HCT116 (cell line): ENCODE results near the gene SEMA5B. TPM values are rescaled to one million over a fixed set of nuclear protein-coding genes. Genes with fewer than 3 reads are reported as not detected.

Experiments used
- ATAC-seq: fragments of 200-7000 bp; cut with Tn5 transposase; 2 replicates; pipeline ENCODE4 v1.9.1; 2020; ENCODE audit warnings: mild to moderate bottlenecking, moderate library complexity
- BruUV-seq: library from RNA; stranded (reverse); fragments of 400-500 nt; replicated peaks from 2 replicates; lab custom pipeline; 2021; lab: Mats Ljungman, UMichigan
- CTCF ChIA-PET: fragments of 300-600 bp; sonication (Branson Sonifier 250); formaldehyde crosslinking; loops from one replicate; lab custom pipeline; 2021; ENCODE audit warnings: antibody characterized with exemption; lab: Charles Lee
- POLR2A ChIA-PET: fragments of 300-600, 350-600 bp; sonication (Branson Sonifier 250); formaldehyde crosslinking; loops from one replicate; lab custom pipeline; 2021; ENCODE audit warnings: antibody characterized with exemption; lab: Charles Lee
- RAD21 ChIA-PET, 2 experiments: fragments of 300-600 bp; sonication (Branson Sonifier 250); formaldehyde crosslinking; loops; one replicate each; lab custom pipeline; 2023; ENCODE audit warnings: low total read pairs in 2 of 2; ENCODE audit not compliant: uncharacterized antibody in 2 of 2, unreplicated experiment in 2 of 2, low non-redundant PET in 1 of 2; lab: Charles Lee
- DNase-seq: peaks from one replicate; pipeline ENCODE4 v3.0.0-alpha.2; 2010; ENCODE audit warnings: low read depth, low spot score
- H2AFZ ChIP-seq: fragments of 200-600 bp; shearing (Covaris generic), sonication (generic); 2 replicates; pipeline ENCODE4 v1.6.1; 2017; ENCODE audit warnings: low read depth, mixed run types, mixed read lengths, antibody characterized with exemption, low read length; ENCODE audit not compliant: poor library complexity, severe bottlenecking
- H3K27ac ChIP-seq: 2 replicates; pipeline ENCODE4 v1.5.1; 2012; ENCODE audit warnings: low read depth, low read length
- H3K27me3 ChIP-seq: fragments of 200-600 bp; sonication (generic); 2 replicates; pipeline ENCODE4 v1.6.1; 2016; ENCODE audit warnings: mixed run types, low read length, mixed read lengths; ENCODE audit not compliant: insufficient read depth
- H3K36me3 ChIP-seq, 2 experiments: fragments of 200-500 bp in 1 of 2; fragments of 200-600 bp in 1 of 2; sonication (Bioruptor generic) in 1 of 2; sonication (generic) in 1 of 2; 2 replicates each; pipeline versions ENCODE4 v1.5.1 to v1.6.1; 2014 to 2016; ENCODE audit warnings: low read length in 2 of 2, inconsistent platforms in 1 of 2, mixed read lengths in 1 of 2, mixed run types in 1 of 2; ENCODE audit not compliant: insufficient read depth in 2 of 2, control insufficient read depth in 1 of 2
- H3K4me1 ChIP-seq, 2 experiments: fragments of 200-600 bp in 1 of 2; sonication (generic) in 1 of 2; 2 replicates each; pipeline versions ENCODE4 v1.5.1 to v1.6.1; 2012 to 2017; ENCODE audit warnings: low read length in 2 of 2, inconsistent platforms in 1 of 2, mild to moderate bottlenecking in 1 of 2, mixed read lengths in 1 of 2, mixed run types in 1 of 2, moderate library complexity in 1 of 2; ENCODE audit not compliant: insufficient read depth in 2 of 2, control insufficient read depth in 1 of 2
- H3K4me2 ChIP-seq: fragments of 200-600 bp; sonication (generic); 2 replicates; pipeline ENCODE4 v1.6.1; 2017; ENCODE audit warnings: mixed run types, low read length, mixed read lengths
- H3K4me3 ChIP-seq, 2 experiments: fragments of 200-600 bp in 1 of 2; sonication (generic) in 1 of 2; replicated peaks in 1 of 2; 2 replicates each; pipeline ENCODE4 v1.5.1; 2011 to 2016; ENCODE audit warnings: low read length in 2 of 2, control low read depth in 1 of 2, low read depth in 1 of 2, mild to moderate bottlenecking in 1 of 2, mixed read lengths in 1 of 2, mixed run types in 1 of 2
- H3K79me2 ChIP-seq: fragments of 200-600 bp; sonication (generic); 2 replicates; pipeline ENCODE4 v1.6.1; 2017; ENCODE audit warnings: mild to moderate bottlenecking, mixed run types, low read length, moderate library complexity, mixed read lengths; ENCODE audit not compliant: insufficient read depth
- H3K9ac ChIP-seq: fragments of 200-600 bp; sonication (generic); 2 replicates; pipeline ENCODE4 v1.6.1; 2016; ENCODE audit warnings: low read length, mixed read lengths
- H3K9me2 ChIP-seq: fragments of 200-600 bp; sonication (generic), shearing (Covaris generic); 2 replicates; pipeline ENCODE4 v1.6.1; 2017; ENCODE audit warnings: mixed run types, mild to moderate bottlenecking, moderate library complexity; ENCODE audit not compliant: insufficient read depth
- H3K9me3 ChIP-seq, 2 experiments: fragments of 200-500 bp in 1 of 2; fragments of 200-600 bp in 1 of 2; sonication (Bioruptor generic) in 1 of 2; sonication (generic) in 1 of 2; 2 replicates each; pipeline ENCODE4 v1.6.1; 2014 to 2017; ENCODE audit warnings: low read length in 2 of 2, mixed read lengths in 2 of 2, inconsistent platforms in 1 of 2, low read depth in 1 of 2, mild to moderate bottlenecking in 1 of 2, mixed run types in 1 of 2, moderate library complexity in 1 of 2; ENCODE audit not compliant: control insufficient read depth in 1 of 2, insufficient read depth in 1 of 2
- H4K20me1 ChIP-seq: fragments of 200-600 bp; sonication (generic), shearing (Covaris generic); 2 replicates; pipeline ENCODE4 v1.6.1; 2017; ENCODE audit warnings: mixed run types, mild to moderate bottlenecking, moderate library complexity; ENCODE audit not compliant: insufficient read depth
- CBX3 ChIP-seq: IDR thresholded peaks from 2 replicates; pipeline ENCODE4 v1.6.1; 2012; ENCODE audit warnings: low read depth
- POLR2A ChIP-seq: IDR thresholded peaks from 2 replicates; pipeline ENCODE4 v1.7.0; 2011; ENCODE audit warnings: borderline replicate concordance; ENCODE audit not compliant: insufficient read depth, insufficient read length; ENCODE audit errors: extremely low read depth
- SIN3A ChIP-seq: IDR thresholded peaks from 2 replicates; pipeline ENCODE4 v1.6.1; 2012; ENCODE audit warnings: low read depth
- SRF ChIP-seq: IDR thresholded peaks from 2 replicates; pipeline ENCODE4 v1.6.1; 2012; ENCODE audit warnings: low read depth
- TCF7L2 ChIP-seq: IDR thresholded peaks from 2 replicates; pipeline ENCODE4 v1.7.0; 2011; ENCODE audit warnings: borderline replicate concordance, inconsistent platforms; ENCODE audit not compliant: insufficient read depth, insufficient read length; ENCODE audit errors: extremely low read depth
- intact Hi-C: fragments of 100-400 bp; cut with micrococcal nuclease; formaldehyde crosslinking; loops from 2 replicates; pipeline ENCODE4 v1.10.0; 2022
- total RNA-seq: library from RNA; stranded (reverse); gene quantifications from one replicate; pipeline ENCODE4 v1.2.1, GENCODE V29; 2021; ENCODE audit not compliant: unreplicated experiment
- TF ChIP-seq, protein P1 (sequence below): IDR thresholded peaks from 2 replicates; pipeline ENCODE4 v1.6.1; 2012
- TF ChIP-seq, protein P2 (sequence below): IDR thresholded peaks from 2 replicates; pipeline ENCODE4 v1.6.1; 2011; ENCODE audit warnings: mild to moderate bottlenecking, low read length, moderate library complexity; ENCODE audit not compliant: insufficient replicate concordance; ENCODE audit errors: extremely low read depth

The SEMA5B gene
- total RNA-seq, 1 experiment from 2014 or later: 0.15 TPM

GRCh38 chr3:123038751-123039150 is 11.2 kb upstream of the SEMA5B start:
- CTCF ChIA-PET: no interaction called here
- H3K79me2 ChIP-seq: no peaks in the 10 kb centered on the region
- H3K4me2 ChIP-seq: no peak overlapping the region
- DNase-seq (no peak), ATAC-seq (no peak)
- BruUV-seq: no TSS peak
- H3K9me3 ChIP-seq: no peaks in the 10 kb centered on the region
- TF ChIP-seq, protein P1, sequence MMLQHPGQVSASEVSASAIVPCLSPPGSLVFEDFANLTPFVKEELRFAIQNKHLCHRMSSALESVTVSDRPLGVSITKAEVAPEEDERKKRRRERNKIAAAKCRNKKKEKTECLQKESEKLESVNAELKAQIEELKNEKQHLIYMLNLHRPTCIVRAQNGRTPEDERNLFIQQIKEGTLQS: no peak
- TF ChIP-seq SRF (no peak), TCF7L2 (no peak), SIN3A (no peak)
- TF ChIP-seq, protein P2, sequence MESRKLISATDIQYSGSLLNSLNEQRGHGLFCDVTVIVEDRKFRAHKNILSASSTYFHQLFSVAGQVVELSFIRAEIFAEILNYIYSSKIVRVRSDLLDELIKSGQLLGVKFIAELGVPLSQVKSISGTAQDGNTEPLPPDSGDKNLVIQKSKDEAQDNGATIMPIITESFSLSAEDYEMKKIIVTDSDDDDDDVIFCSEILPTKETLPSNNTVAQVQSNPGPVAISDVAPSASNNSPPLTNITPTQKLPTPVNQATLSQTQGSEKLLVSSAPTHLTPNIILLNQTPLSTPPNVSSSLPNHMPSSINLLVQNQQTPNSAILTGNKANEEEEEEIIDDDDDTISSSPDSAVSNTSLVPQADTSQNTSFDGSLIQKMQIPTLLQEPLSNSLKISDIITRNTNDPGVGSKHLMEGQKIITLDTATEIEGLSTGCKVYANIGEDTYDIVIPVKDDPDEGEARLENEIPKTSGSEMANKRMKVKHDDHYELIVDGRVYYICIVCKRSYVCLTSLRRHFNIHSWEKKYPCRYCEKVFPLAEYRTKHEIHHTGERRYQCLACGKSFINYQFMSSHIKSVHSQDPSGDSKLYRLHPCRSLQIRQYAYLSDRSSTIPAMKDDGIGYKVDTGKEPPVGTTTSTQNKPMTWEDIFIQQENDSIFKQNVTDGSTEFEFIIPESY: no peak
- no peaks in the 10 kb centered on the region for H4K20me1 ChIP-seq
- H3K27me3 ChIP-seq: 0 out of 2 replicates have a peak, but pooled peaks cover 4% of the 10 kb centered on the region
- POLR2A ChIA-PET: no interaction called here
- RAD21 ChIA-PET: no interaction called here
- H3K4me3 ChIP-seq: no peak overlapping the region
- intact Hi-C loops: no loop called here
- H3K36me3 ChIP-seq: no peaks in the 10 kb centered on the region
- H3K9me2 ChIP-seq: no peaks in the 10 kb centered on the region
- no peak overlapping the region for H3K9ac ChIP-seq
- H2AFZ ChIP-seq: no peak overlapping the region
- H3K4me1 ChIP-seq: no peaks in the 10 kb centered on the region
- H3K27ac ChIP-seq: no peak overlapping the region

- CTCF ChIA-PET: no interaction called here
These were observed 9.4 kb upstream of the SEMA5B start for GRCh38 chr3:123037015-123037375.

More at GRCh38 chr3:123037015-123037375, 9.4 kb upstream of the SEMA5B start:
- Histone ChIP-seq H3K4me3 (no peak overlapping the region), H2AFZ (no peak overlapping the region), H3K79me2 (no peaks in the 10 kb centered on the region), H3K4me1 (no peaks in the 10 kb centered on the region), H3K27me3 (0 out of 2 replicates have a peak, but pooled peaks cover 4% of the 10 kb centered on the region), H3K9me3 (no peaks in the 10 kb centered on the region), H3K9me2 (no peaks in the 10 kb centered on the region), H4K20me1 (no peaks in the 10 kb centered on the region), H3K36me3 (no peaks in the 10 kb centered on the region), H3K27ac (no peak overlapping the region), H3K9ac (no peak overlapping the region), H3K4me2 (no peak overlapping the region)
- intact Hi-C loops: no loop called here
- ATAC-seq (no peak), DNase-seq (no peak)
- TF ChIP-seq SIN3A (no peak), CBX3 (no peak), POLR2A (no peak)
- BruUV-seq: no TSS peak
- RAD21 ChIA-PET: no interaction called here
- POLR2A ChIA-PET: no interaction called here
